Activated gamma-delta T cell treated with Interleukin-2 at 50 U/mL for 16 hours (primary cell): ENCODE data around the gene KRTAP4-12.
"Not testable (repeated sequence)": the region's sequence is repeated elsewhere in the genome, so short reads cannot be mapped to it uniquely, and the experiment has no call there.

Experiments
- DNase-seq: peaks from one replicate; pipeline ENCODE4 v3.0.0-alpha.2; 2020

KRTAP4-12 gene

GRCh38 chr17:41084100-41084856 is 39.7 kb downstream of the KRTAP4-12 start, which contains the start of gene KRTAP4-7:
TSS of gene KRTAP4-7 (plus strand) at chr17:41084150. CDS start at chr17:41084207, 57 bp downstream.
- not testable (repeated sequence) for DNase-seq

DNA sequence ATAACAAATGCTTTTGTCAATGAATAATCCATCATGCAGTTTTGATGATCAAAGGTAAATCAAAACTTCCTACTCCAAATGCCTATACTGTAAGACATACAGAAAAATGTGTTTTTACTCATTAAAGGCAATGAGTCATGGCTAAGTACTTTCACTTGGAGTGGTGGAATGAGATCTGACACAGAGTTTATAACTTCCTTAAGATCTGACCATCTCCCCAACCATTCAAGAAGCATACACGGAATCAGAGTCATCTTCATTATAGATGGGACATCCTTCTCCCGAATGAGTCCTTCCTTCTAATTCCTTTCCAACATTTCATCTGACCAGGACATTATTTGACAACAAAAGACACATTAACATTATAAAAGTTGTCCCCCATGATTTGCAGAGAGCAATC is 40.6 kb downstream of the KRTAP4-12 start:
- not testable (repeated sequence) for DNase-seq

- DNase-seq, result no peak
Observed at GRCh38 chr17:41082626-41083025, 41.4 kb downstream of the KRTAP4-12 start.

DNA sequence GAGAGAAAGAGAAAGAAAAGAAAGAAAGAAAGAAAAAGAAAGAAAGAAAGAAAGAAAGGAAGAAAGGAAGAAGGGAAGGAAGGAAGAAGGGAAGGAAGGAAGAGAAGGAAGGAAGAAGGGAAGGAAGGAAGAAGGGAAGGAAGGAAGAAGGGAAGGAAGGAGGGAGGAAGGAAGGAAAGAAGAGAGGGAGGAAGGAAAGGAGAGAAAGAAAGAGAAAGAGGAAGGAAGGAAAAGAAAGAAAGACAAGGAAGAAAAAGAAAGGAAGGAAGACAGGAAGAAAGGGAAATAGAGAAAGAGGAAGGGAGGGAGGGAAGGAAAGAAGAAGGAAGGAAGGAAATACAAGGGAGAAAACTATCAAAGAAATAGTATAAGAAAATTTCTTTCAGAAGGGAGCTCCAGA is 47.2 kb downstream of the KRTAP4-12 start:
- no peak for DNase-seq

DNA sequence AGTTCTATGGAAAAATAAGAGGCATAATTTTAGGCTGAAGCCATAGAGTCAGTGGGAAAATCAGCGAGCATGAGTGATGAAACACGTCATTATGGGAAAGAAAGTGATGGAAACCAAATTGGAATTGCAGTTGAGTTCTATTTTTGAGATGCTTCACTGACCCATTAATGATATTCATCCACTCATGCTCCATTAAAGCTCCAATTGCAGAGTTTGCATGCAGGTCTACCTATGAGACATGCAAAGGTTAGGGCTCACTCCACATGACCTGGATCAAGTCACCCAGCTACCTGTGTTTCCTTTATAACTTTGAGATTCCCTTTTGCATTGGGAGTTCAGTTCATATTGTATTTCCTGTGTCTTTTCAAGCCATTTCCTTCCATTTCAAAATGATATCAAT is 50.3 kb downstream of the KRTAP4-12 start:
- DNase-seq, result no peak
